ENCODE results near the gene ANGPTL7. TPM values are rescaled to one million over a fixed set of nuclear protein-coding genes. Genes with fewer than 3 reads are reported as not detected.

The ANGPTL7 gene
- total RNA-seq, 4 donors from 2014 or later: 11.0 to 38.7 (median 16.9) TPM

GRCh38 chr1:11198851-11199594 lies 9.9 kb downstream of the ANGPTL7 start:
- TF ChIP-seq CTCF (IDR thresholded peaks at IDR 0.05): no peak
- no peak for ATAC-seq (ENCODE audit: low FRiP score)

GRCh38 chr1:11204396-11205190 lies 15.4 kb downstream of the ANGPTL7 start:
- no peak for DNase-seq (ENCODE audit: low spot score)
- no peak for TF ChIP-seq CTCF (IDR thresholded peaks at IDR 0.05)
- no peak for ATAC-seq (ENCODE audit: low FRiP score)

More at GRCh38 chr1:11198851-11199594, 9.9 kb downstream of the ANGPTL7 start:
- DNase-seq (ENCODE audit: low spot score): no peak

GRCh38 chr1:11207898-11208611 lies 18.9 kb downstream of the ANGPTL7 start:
- DNase-seq (ENCODE audit: low spot score) (no peak), ATAC-seq (ENCODE audit: low FRiP score) (peak; percentile 57)
- no peak for TF ChIP-seq CTCF (IDR thresholded peaks at IDR 0.05)

GRCh38 chr1:11211461-11211860 lies 22.3 kb downstream of the ANGPTL7 start:
- no peak for ATAC-seq (ENCODE audit: low FRiP score)
- no peak for DNase-seq (ENCODE audit: low spot score)
- TF ChIP-seq CTCF (IDR thresholded peaks at IDR 0.05): no peak

GRCh38 chr1:11211925-11212587 lies 22.9 kb downstream of the ANGPTL7 start:
- TF ChIP-seq CTCF (IDR thresholded peaks at IDR 0.05): no peak
- no peak for ATAC-seq (ENCODE audit: low FRiP score)
- DNase-seq (ENCODE audit: low spot score): no peak

- ATAC-seq (ENCODE audit: low FRiP score) (no peak), DNase-seq (ENCODE audit: low spot score) (no peak)
- TF ChIP-seq CTCF (IDR thresholded peaks at IDR 0.05): no peak
Measured at GRCh38 chr1:11214698-11215380, 25.7 kb downstream of the ANGPTL7 start.

Measured in omental fat pad (tissue), 4 donors.